ENCODE data around the gene EXOC5.

The EXOC5 gene

DNA sequence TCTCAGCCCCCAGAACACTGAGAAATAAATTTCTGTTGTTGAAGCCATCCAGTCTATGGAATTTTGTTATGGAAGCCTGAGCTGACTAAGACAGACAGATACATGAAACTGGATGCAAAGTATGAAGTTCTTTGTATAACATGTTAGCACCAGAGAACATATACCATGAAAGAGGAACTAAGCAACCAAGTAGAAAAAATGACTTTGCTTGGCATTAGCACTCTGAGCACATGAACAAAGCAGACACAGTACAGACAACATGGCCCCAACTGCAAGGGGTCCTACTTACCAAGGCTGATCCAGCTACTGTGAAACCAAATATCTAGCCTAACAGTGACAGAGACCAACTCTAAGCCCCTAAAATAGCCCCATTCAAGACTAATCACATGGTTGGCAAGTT is 13.8 kb downstream of the EXOC5 start:
- Histone ChIP-seq H3K79me2 (ENCODE audit: low read length) (peaks cover 98% of the 10 kb centered on the region), H3K4me2 (ENCODE audit: low read length) (peak overlapping the region; percentile 23; the same call in 1 of the 2 replicates), H2AFZ (ENCODE audit: low read depth, low read length) (no peak overlapping the region), H3K27ac (ENCODE audit: low read length) (peak overlapping the region; percentile 46), H3K4me3 (ENCODE audit: low read length) (no peak overlapping the region), H3K9me3 (ENCODE audit: insufficient read depth, low read length) (no peaks in the 10 kb centered on the region), H3K9ac (ENCODE audit: low read length) (no peak overlapping the region), H3K4me1 (ENCODE audit: low read length) (peaks cover 12% of the 10 kb centered on the region), H3K36me3 (replicated peaks; ENCODE audit: low read depth, low read length) (peaks cover 10% of the 10 kb centered on the region), H4K20me1 (ENCODE audit: insufficient read depth, low read length) (peaks cover 60% of the 10 kb centered on the region), H3K27me3 (ENCODE audit: low read depth, low read length) (no peaks in the 10 kb centered on the region)
- TF ChIP-seq, protein P1, sequence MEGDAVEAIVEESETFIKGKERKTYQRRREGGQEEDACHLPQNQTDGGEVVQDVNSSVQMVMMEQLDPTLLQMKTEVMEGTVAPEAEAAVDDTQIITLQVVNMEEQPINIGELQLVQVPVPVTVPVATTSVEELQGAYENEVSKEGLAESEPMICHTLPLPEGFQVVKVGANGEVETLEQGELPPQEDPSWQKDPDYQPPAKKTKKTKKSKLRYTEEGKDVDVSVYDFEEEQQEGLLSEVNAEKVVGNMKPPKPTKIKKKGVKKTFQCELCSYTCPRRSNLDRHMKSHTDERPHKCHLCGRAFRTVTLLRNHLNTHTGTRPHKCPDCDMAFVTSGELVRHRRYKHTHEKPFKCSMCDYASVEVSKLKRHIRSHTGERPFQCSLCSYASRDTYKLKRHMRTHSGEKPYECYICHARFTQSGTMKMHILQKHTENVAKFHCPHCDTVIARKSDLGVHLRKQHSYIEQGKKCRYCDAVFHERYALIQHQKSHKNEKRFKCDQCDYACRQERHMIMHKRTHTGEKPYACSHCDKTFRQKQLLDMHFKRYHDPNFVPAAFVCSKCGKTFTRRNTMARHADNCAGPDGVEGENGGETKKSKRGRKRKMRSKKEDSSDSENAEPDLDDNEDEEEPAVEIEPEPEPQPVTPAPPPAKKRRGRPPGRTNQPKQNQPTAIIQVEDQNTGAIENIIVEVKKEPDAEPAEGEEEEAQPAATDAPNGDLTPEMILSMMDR (IDR thresholded peaks at IDR 0.05; ENCODE audit: low read depth, low read length): no peak
- no peak for TF ChIP-seq EZH2phosphoT487 (IDR thresholded peaks at IDR 0.05; ENCODE audit: low read depth)

DNA sequence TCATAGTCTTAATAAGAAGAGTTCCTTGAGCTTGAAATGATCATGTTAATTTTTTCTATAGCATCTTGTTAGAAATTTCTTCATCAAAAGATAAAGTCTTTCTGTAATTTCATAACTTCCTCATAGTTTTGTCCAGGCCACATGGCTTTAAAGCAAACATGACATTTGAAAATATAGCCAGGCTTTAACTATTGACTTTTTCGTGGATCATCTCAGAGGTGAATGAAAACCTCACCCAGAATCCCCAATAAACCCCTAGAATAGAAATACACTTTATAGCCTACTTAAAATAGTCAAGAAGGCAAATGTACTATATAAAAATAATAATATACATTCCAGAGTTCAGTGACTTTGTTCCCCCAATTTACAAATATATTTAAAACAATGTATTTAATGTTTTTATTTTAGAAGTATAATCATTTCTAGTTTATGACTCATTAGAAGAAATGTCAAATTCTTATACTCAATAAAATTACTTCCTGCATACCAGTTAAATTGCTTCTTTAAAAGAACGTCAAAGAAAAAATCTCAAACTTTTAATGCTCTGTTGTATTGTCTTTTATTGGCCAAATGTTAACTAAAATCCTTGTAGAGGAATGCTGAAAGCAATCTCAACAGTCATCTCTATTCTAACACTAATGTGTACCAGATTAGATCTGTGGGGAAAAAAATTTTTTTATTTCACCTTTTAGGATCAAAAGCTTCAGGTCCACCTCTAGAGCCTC is 21.6 kb downstream of the EXOC5 start:
- Histone ChIP-seq H3K9ac (ENCODE audit: low read length) (no peak overlapping the region), H2AFZ (ENCODE audit: low read depth, low read length) (no peak overlapping the region), H3K27me3 (ENCODE audit: low read depth, low read length) (no peaks in the 10 kb centered on the region), H3K79me2 (ENCODE audit: low read length) (peaks cover 31% of the 10 kb centered on the region), H3K4me1 (ENCODE audit: low read length) (no peaks in the 10 kb centered on the region), H3K4me3 (ENCODE audit: low read length) (no peak overlapping the region), H3K27ac (ENCODE audit: low read length) (no peak overlapping the region), H3K4me2 (ENCODE audit: low read length) (no peak overlapping the region), H3K9me3 (ENCODE audit: insufficient read depth, low read length) (no peaks in the 10 kb centered on the region), H3K36me3 (replicated peaks; ENCODE audit: low read depth, low read length) (peaks cover 8% of the 10 kb centered on the region), H4K20me1 (ENCODE audit: insufficient read depth, low read length) (peaks cover 18% of the 10 kb centered on the region)
- TF ChIP-seq, protein P1 (IDR thresholded peaks at IDR 0.05; ENCODE audit: low read depth, low read length): no peak
- TF ChIP-seq EZH2phosphoT487 (IDR thresholded peaks at IDR 0.05; ENCODE audit: low read depth): no peak

DNA sequence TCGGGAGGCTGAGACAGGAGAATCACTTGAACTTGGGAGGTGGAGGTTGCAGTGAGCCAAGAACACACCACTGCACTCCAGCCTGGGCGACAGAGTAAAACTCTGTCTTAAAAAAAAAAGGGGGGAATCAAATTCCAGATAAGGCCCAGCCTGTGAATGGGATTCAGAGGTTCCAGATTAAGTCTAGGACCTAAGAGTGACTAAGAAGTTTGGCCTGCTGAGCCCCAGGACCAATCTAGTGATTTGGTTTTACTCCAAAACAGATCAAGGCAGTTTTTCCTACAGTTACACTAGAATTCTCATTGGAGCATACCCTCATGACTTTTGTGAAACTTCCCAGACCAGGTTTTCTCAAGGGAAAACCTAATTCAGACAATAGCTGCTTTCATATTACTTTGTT is 22.8 kb downstream of the EXOC5 start:
- Histone ChIP-seq H3K27ac (ENCODE audit: low read length) (no peak overlapping the region), H3K36me3 (replicated peaks; ENCODE audit: low read depth, low read length) (peaks cover 8% of the 10 kb centered on the region), H4K20me1 (ENCODE audit: insufficient read depth, low read length) (0 out of 2 replicates have a peak, but pooled peaks cover 8% of the 10 kb centered on the region), H2AFZ (ENCODE audit: low read depth, low read length) (no peak overlapping the region), H3K79me2 (ENCODE audit: low read length) (peaks cover 21% of the 10 kb centered on the region), H3K27me3 (ENCODE audit: low read depth, low read length) (no peaks in the 10 kb centered on the region), H3K9me3 (ENCODE audit: insufficient read depth, low read length) (no peaks in the 10 kb centered on the region), H3K4me3 (ENCODE audit: low read length) (no peak overlapping the region), H3K9ac (ENCODE audit: low read length) (no peak overlapping the region), H3K4me1 (ENCODE audit: low read length) (no peaks in the 10 kb centered on the region), H3K4me2 (ENCODE audit: low read length) (no peak overlapping the region)
- TF ChIP-seq, protein P1 (IDR thresholded peaks at IDR 0.05; ENCODE audit: low read depth, low read length): no peak
- TF ChIP-seq EZH2phosphoT487 (IDR thresholded peaks at IDR 0.05; ENCODE audit: low read depth): no peak

DNA sequence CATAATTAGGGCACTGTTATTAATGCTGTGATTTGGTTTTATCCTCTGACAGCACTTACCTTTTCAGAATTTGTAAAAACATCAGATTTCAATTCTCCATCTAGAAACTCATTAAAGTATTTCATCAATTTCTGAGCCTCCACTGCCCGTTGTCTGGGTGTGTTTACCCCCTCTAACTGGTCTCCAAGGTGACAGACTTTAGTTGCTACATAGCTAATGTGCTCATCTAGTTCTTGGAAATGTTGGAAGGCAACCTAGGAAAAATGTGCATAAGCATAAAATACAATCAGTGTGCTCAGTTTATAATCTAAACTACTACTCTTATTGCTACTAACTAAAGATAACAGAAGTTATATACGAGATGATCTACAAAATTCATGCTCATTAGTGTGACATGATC is 24.6 kb downstream of the EXOC5 start:
- Histone ChIP-seq H3K79me2 (ENCODE audit: low read length) (peaks cover 9% of the 10 kb centered on the region; the same call in 1 of the 2 replicates), H3K4me1 (ENCODE audit: low read length) (no peaks in the 10 kb centered on the region), H2AFZ (ENCODE audit: low read depth, low read length) (no peak overlapping the region), H3K36me3 (replicated peaks; ENCODE audit: low read depth, low read length) (peaks cover 8% of the 10 kb centered on the region), H3K4me3 (ENCODE audit: low read length) (no peak overlapping the region), H3K9me3 (ENCODE audit: insufficient read depth, low read length) (no peaks in the 10 kb centered on the region), H3K27me3 (ENCODE audit: low read depth, low read length) (no peaks in the 10 kb centered on the region), H3K4me2 (ENCODE audit: low read length) (no peak overlapping the region), H4K20me1 (ENCODE audit: insufficient read depth, low read length) (no peaks in the 10 kb centered on the region), H3K27ac (ENCODE audit: low read length) (no peak overlapping the region), H3K9ac (ENCODE audit: low read length) (no peak overlapping the region)
- no peak for TF ChIP-seq EZH2phosphoT487 (IDR thresholded peaks at IDR 0.05; ENCODE audit: low read depth)
- TF ChIP-seq, protein P1 (IDR thresholded peaks at IDR 0.05; ENCODE audit: low read depth, low read length): no peak

All from OCI-LY3 (cell line).